Measurements from ENCODE around the gene PPP1R1C.

DNA sequence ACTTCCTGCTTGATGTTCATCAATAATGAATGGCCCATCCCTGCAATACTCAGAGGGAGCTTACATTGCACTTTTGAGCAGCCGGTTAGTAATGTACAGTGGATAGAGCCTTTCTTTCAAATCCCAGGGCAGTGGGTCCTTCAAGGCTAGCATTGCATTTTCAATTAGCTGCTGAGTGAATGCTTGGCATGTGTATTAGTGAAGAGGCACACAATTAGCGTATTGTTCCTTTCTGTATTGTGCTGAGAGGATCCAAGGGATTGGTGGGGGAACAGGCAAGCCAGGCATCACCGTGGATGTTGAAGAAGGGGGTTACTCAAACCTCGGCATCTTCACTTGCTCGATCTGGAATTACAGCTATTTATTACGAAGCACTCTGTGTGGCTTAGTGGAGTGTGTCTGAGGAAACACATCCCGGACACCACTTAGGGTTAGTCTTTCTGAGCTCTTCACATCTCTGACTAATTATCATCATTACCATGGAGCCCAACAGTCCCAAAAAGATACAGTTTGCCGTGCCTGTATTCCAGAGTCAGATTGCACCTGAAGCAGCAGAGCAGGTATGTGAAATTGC lies at the start of gene PPP1R1C:
- TF ChIP-seq, protein P1, sequence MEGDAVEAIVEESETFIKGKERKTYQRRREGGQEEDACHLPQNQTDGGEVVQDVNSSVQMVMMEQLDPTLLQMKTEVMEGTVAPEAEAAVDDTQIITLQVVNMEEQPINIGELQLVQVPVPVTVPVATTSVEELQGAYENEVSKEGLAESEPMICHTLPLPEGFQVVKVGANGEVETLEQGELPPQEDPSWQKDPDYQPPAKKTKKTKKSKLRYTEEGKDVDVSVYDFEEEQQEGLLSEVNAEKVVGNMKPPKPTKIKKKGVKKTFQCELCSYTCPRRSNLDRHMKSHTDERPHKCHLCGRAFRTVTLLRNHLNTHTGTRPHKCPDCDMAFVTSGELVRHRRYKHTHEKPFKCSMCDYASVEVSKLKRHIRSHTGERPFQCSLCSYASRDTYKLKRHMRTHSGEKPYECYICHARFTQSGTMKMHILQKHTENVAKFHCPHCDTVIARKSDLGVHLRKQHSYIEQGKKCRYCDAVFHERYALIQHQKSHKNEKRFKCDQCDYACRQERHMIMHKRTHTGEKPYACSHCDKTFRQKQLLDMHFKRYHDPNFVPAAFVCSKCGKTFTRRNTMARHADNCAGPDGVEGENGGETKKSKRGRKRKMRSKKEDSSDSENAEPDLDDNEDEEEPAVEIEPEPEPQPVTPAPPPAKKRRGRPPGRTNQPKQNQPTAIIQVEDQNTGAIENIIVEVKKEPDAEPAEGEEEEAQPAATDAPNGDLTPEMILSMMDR (IDR thresholded peaks at IDR 0.05; ENCODE audit: insufficient read depth, low read length, poor library complexity, severe bottlenecking) = no peak
- TF ChIP-seq EZH2phosphoT487 (conservative IDR thresholded peaks at IDR 0.05; ENCODE audit: low read length) = no peak
